IPS-18c (cell line): Measurements from ENCODE around the gene TPK1.

Experiments used
- H3K4me3 ChIP-seq: 2 replicates; pipeline ENCODE4 v1.7.0; 2013; ENCODE audit warnings: low read depth, mild to moderate bottlenecking, low read length, moderate library complexity; ENCODE audit not compliant: insufficient read depth
- H3K9me3 ChIP-seq: one replicate; pipeline ENCODE4 v1.6.1; 2013; ENCODE audit warnings: mild to moderate bottlenecking, low read length, moderate library complexity; ENCODE audit not compliant: control insufficient read depth, insufficient read depth

TPK1 gene

DNA sequence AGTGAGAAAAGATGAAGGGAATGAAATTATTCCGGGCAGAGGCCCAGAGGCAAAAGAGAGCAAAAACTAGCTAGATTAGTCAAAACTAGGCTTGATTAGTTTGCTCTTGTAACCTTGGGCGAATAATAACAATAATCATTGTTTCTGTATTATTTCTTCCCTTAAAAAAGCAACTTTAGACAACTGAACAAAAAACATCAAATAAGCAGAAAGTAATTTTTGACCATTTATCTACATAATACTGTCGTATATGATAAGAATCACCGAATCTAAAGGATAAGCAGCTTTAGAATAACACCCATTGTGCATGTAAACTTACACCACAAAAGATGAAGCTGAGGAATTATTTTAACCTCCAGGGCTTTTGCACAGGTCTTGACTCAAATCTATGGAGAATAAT lies 125.1 kb downstream of the TPK1 start:
- no peak overlapping the region for H3K4me3 ChIP-seq
- H3K9me3 ChIP-seq = no peaks in the 10 kb centered on the region

- Histone ChIP-seq H3K4me3 (no peak overlapping the region), H3K9me3 (no peaks in the 10 kb centered on the region)
Observed at GRCh38 chr7:144709066-144709465, 126.8 kb downstream of the TPK1 start.

GRCh38 chr7:144691240-144691639 lies 144.6 kb downstream of the TPK1 start:
- Histone ChIP-seq H3K9me3 (no peaks in the 10 kb centered on the region), H3K4me3 (no peak overlapping the region)

- no peaks in the 10 kb centered on the region for H3K9me3 ChIP-seq
Observed at GRCh38 chr7:144682581-144683280, 153.1 kb downstream of the TPK1 start.

DNA sequence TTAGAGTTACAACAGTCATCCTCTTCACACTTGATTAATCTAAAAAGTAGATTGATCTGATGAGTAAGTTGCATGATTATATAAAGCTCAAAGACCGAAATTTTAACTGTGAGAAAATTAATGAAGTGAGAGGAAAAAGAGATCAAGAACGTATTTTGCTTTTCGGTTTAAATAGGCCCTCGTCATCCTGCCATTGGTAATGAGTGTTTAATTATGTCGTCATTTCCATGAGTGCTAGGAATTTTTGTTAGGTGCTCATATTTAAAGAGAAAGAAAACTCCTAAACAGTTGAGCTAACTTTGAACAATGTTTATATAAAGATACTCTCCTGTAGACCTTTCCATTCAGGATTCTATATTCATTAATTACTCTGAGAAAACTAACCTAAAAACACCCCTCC lies 159.4 kb downstream of the TPK1 start:
- no peaks in the 10 kb centered on the region for H3K9me3 ChIP-seq
- H3K4me3 ChIP-seq = no peak overlapping the region

More at GRCh38 chr7:144682581-144683280, 153.1 kb downstream of the TPK1 start:
- H3K4me3 ChIP-seq = no peak overlapping the region

- no peak overlapping the region for H3K4me3 ChIP-seq
Observed at GRCh38 chr7:144674550-144674949, 161.3 kb downstream of the TPK1 start.

GRCh38 chr7:144672869-144673268 lies 163.0 kb downstream of the TPK1 start:
- Histone ChIP-seq H3K9me3 (no peaks in the 10 kb centered on the region), H3K4me3 (no peak overlapping the region)

More at GRCh38 chr7:144674550-144674949, 161.3 kb downstream of the TPK1 start:
- no peaks in the 10 kb centered on the region for H3K9me3 ChIP-seq

GRCh38 chr7:144671429-144671828 lies 164.4 kb downstream of the TPK1 start:
- Histone ChIP-seq H3K9me3 (no peaks in the 10 kb centered on the region), H3K4me3 (no peak overlapping the region)

DNA sequence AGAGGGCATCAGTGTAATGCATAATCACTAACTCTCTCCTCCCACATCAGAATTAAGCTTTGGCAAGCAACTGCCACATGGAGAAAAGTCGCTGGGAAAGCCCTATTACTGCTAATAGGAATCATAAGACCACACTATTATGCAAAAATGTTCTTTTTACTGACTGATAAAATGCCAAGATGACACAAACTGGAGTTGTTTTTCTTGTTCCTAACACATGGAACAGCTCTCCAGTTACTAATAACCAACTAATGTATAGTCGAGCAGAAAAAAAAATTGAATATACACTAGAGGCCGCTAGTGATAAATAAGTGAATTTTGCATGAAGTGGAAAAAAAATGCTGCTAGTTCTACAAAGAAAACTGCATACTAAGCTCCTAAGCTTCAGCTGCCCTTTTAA lies 165.6 kb downstream of the TPK1 start:
- H3K9me3 ChIP-seq = no peaks in the 10 kb centered on the region
- H3K4me3 ChIP-seq = no peak overlapping the region

GRCh38 chr7:144668503-144668902 lies 167.3 kb downstream of the TPK1 start:
- Histone ChIP-seq H3K4me3 (no peak overlapping the region), H3K9me3 (no peaks in the 10 kb centered on the region)

DNA sequence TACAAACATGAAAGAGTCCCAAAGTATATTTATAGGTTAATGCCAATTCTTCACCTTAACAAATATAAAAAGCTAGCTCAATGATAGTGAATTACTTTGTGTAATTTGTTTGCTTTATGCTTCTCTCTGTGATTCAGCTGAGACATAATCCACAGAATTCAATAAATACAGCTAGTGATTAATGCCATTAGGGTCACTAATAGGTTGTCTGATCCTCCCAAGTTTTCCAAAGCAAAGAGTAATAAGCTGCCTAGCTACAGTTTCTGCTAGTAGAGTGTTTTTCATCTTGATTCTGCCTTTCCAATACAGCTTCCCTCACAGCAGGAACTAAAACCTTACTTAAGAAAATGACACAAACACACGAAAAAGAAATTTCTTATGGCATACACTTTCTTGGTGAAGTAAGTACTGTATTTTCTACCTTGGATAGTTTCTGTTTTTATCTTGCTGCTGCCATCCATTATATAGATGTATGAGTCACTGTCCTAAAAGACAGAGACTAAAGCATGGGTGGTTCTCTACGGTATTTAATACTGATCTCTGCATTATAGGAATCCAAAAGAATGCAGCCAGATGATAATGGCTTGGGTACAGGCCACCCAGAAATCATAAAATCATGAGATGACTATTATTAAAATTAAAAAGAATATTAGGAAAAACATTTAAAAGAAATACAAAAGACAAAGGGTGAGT lies 170.0 kb downstream of the TPK1 start:
- no peaks in the 10 kb centered on the region for H3K9me3 ChIP-seq

DNA sequence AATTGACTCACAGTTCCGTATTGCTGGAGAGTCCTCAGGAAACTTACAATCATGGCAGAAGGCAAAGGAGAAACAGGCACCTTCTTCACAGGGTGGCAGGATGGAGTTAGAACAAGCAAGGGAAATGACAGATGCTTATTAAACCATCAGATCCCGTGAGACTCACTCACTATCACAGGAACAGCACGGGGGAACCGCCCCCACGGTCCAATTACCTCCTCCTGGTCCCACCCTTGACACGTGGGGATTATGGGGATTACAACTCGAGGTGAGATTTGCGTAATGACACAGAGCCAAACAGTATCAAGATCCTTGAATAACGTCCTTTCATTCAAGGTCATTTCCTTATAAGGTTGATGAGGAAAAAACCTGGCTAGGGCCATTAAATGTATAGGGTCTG lies 176.6 kb downstream of the TPK1 start:
- H3K4me3 ChIP-seq = no peak overlapping the region
- no peaks in the 10 kb centered on the region for H3K9me3 ChIP-seq

More for the DNA sequence above, 170.0 kb downstream of the TPK1 start:
- no peak overlapping the region for H3K4me3 ChIP-seq

GRCh38 chr7:144656965-144657517 lies 178.8 kb downstream of the TPK1 start:
- Histone ChIP-seq H3K9me3 (no peaks in the 10 kb centered on the region), H3K4me3 (no peak overlapping the region)

GRCh38 chr7:144653449-144653848 lies 182.4 kb downstream of the TPK1 start:
- Histone ChIP-seq H3K9me3 (peaks cover 2% of the 10 kb centered on the region), H3K4me3 (no peak overlapping the region)

GRCh38 chr7:144650439-144650838 lies 185.4 kb downstream of the TPK1 start:
- H3K9me3 ChIP-seq = peaks cover 2% of the 10 kb centered on the region
- no peak overlapping the region for H3K4me3 ChIP-seq

GRCh38 chr7:144649120-144649519 lies 186.7 kb downstream of the TPK1 start:
- no peak overlapping the region for H3K4me3 ChIP-seq
- peaks cover 2% of the 10 kb centered on the region for H3K9me3 ChIP-seq

- H3K9me3 ChIP-seq = no peaks in the 10 kb centered on the region
- no peak overlapping the region for H3K4me3 ChIP-seq
Observed at GRCh38 chr7:144641389-144642044, 194.3 kb downstream of the TPK1 start.

DNA sequence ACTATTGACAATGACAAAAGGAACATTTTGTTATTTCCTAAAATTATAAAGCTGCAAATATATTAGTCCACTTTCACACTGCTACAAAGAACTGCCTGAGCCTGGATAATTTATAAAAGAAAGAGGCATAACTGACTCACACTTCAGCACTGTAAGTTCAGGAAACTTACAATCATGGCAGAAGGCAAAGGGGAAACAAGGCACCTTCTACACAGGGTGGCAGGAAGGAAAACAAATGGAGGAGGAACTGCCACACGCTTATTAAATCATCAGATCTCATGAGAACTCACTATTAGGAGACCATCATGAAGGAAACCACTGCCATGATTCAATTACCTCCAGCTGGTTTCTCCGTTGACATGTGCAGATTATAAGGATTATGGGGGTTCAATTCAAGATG lies 203.1 kb downstream of the TPK1 start:
- Histone ChIP-seq H3K4me3 (no peak overlapping the region), H3K9me3 (no peaks in the 10 kb centered on the region)
